ENCODE measurements around the gene IL15RA.

The IL15RA gene

GRCh38 chr10:5937016-5937415 lies 40.3 kb downstream of the IL15RA start:
- no peaks in the 10 kb centered on the region for H3K27me3 ChIP-seq (ENCODE audit: insufficient read depth, low read depth)
- H2AFZ ChIP-seq (ENCODE audit: low read depth) = no peak overlapping the region
- H3K4me3 ChIP-seq (IDR thresholded peaks at IDR 0.05; ENCODE audit: insufficient read depth, low read depth, low read length) = no peak overlapping the region
- TF ChIP-seq CTCF (conservative IDR thresholded peaks at IDR 0.05; ENCODE audit: low read depth, low read length) = no peak
- H3K4me2 ChIP-seq = no peak overlapping the region
- peaks cover 17% of the 10 kb centered on the region for H3K4me1 ChIP-seq (ENCODE audit: low read depth, poor library complexity, severe bottlenecking)
- H3K79me2 ChIP-seq (ENCODE audit: insufficient read depth, low read depth) = no peaks in the 10 kb centered on the region
- no peak overlapping the region for H3K9ac ChIP-seq
- H3K27ac ChIP-seq = no peak overlapping the region
- no peaks in the 10 kb centered on the region; the same call in 1 of the 2 replicates for H3K36me3 ChIP-seq (ENCODE audit: insufficient read depth)
- H4K20me1 ChIP-seq (ENCODE audit: insufficient read depth) = no peaks in the 10 kb centered on the region

- H3K36me3 ChIP-seq (ENCODE audit: insufficient read depth) = no peaks in the 10 kb centered on the region; the same call in 1 of the 2 replicates
- H3K27ac ChIP-seq = no peak overlapping the region
Measured at GRCh38 chr10:5935628-5936027, 41.7 kb downstream of the IL15RA start.

GRCh38 chr10:5933909-5934546 lies 43.3 kb downstream of the IL15RA start:
- H3K4me3 ChIP-seq (IDR thresholded peaks at IDR 0.05; ENCODE audit: insufficient read depth, low read depth, low read length) = no peak overlapping the region
- H3K27ac ChIP-seq = no peak overlapping the region
- no peak overlapping the region for H2AFZ ChIP-seq (ENCODE audit: low read depth)
- H3K4me1 ChIP-seq (ENCODE audit: low read depth, poor library complexity, severe bottlenecking) = peaks cover 5% of the 10 kb centered on the region
- H3K27me3 ChIP-seq (ENCODE audit: insufficient read depth, low read depth) = no peaks in the 10 kb centered on the region
- H3K36me3 ChIP-seq (ENCODE audit: insufficient read depth) = no peaks in the 10 kb centered on the region; the same call in 1 of the 2 replicates
- no peaks in the 10 kb centered on the region for H4K20me1 ChIP-seq (ENCODE audit: insufficient read depth)
- no peak overlapping the region for H3K9ac ChIP-seq
- H3K4me2 ChIP-seq = no peak overlapping the region
- TF ChIP-seq CTCF (conservative IDR thresholded peaks at IDR 0.05; ENCODE audit: low read depth, low read length) = no peak
- H3K79me2 ChIP-seq (ENCODE audit: insufficient read depth, low read depth) = no peaks in the 10 kb centered on the region

More at GRCh38 chr10:5935628-5936027, 41.7 kb downstream of the IL15RA start:
- no peaks in the 10 kb centered on the region for H3K27me3 ChIP-seq (ENCODE audit: insufficient read depth, low read depth)
- no peak overlapping the region for H3K4me2 ChIP-seq
- H3K79me2 ChIP-seq (ENCODE audit: insufficient read depth, low read depth) = no peaks in the 10 kb centered on the region
- H3K9ac ChIP-seq = no peak overlapping the region
- H3K4me1 ChIP-seq (ENCODE audit: low read depth, poor library complexity, severe bottlenecking) = peaks cover 17% of the 10 kb centered on the region
- no peaks in the 10 kb centered on the region for H4K20me1 ChIP-seq (ENCODE audit: insufficient read depth)
- no peak for TF ChIP-seq CTCF (conservative IDR thresholded peaks at IDR 0.05; ENCODE audit: low read depth, low read length)
- H3K4me3 ChIP-seq (IDR thresholded peaks at IDR 0.05; ENCODE audit: insufficient read depth, low read depth, low read length) = no peak overlapping the region
- H2AFZ ChIP-seq (ENCODE audit: low read depth) = no peak overlapping the region

GRCh38 chr10:5932345-5932744 lies 45.0 kb downstream of the IL15RA start:
- Histone ChIP-seq H3K27ac (no peak overlapping the region), H3K27me3 (ENCODE audit: insufficient read depth, low read depth) (no peaks in the 10 kb centered on the region), H4K20me1 (ENCODE audit: insufficient read depth) (no peaks in the 10 kb centered on the region), H3K4me1 (ENCODE audit: low read depth, poor library complexity, severe bottlenecking) (no peaks in the 10 kb centered on the region), H2AFZ (ENCODE audit: low read depth) (no peak overlapping the region), H3K79me2 (ENCODE audit: insufficient read depth, low read depth) (no peaks in the 10 kb centered on the region), H3K36me3 (ENCODE audit: insufficient read depth) (no peaks in the 10 kb centered on the region; the same call in 1 of the 2 replicates), H3K9ac (no peak overlapping the region), H3K4me3 (IDR thresholded peaks at IDR 0.05; ENCODE audit: insufficient read depth, low read depth, low read length) (no peak overlapping the region), H3K4me2 (no peak overlapping the region)
- no peak for TF ChIP-seq CTCF (conservative IDR thresholded peaks at IDR 0.05; ENCODE audit: low read depth, low read length)

Data from KMS-11 (cell line).